ENCODE measurements around the gene DHRS7C.

DNA sequence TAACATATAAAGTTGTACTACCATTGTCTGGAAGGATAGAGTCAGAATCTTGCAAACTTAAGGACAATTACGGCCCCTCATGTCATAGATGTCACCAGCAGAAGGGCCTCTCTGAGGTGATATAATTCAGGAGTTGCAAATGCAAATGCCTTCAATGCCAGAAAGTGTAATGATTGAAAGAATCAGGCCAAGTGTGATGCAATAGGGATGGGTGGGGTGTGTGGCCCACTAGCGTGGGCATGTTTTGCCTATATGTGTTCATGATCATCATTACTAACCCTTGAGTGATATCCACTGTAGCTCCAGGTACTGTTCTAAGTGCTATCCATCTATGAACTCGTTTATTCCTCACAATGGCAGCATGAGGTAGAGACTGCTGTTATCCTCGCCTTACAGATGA is 1.1 kb downstream of the DHRS7C start:
- TF ChIP-seq, protein P1, sequence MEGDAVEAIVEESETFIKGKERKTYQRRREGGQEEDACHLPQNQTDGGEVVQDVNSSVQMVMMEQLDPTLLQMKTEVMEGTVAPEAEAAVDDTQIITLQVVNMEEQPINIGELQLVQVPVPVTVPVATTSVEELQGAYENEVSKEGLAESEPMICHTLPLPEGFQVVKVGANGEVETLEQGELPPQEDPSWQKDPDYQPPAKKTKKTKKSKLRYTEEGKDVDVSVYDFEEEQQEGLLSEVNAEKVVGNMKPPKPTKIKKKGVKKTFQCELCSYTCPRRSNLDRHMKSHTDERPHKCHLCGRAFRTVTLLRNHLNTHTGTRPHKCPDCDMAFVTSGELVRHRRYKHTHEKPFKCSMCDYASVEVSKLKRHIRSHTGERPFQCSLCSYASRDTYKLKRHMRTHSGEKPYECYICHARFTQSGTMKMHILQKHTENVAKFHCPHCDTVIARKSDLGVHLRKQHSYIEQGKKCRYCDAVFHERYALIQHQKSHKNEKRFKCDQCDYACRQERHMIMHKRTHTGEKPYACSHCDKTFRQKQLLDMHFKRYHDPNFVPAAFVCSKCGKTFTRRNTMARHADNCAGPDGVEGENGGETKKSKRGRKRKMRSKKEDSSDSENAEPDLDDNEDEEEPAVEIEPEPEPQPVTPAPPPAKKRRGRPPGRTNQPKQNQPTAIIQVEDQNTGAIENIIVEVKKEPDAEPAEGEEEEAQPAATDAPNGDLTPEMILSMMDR (IDR thresholded peaks at IDR 0.05), result no peak
- TF ChIP-seq POLR2A (IDR thresholded peaks at IDR 0.05), result no peak

Data from adrenal gland (tissue), 5 donors.